DMS114 treated with DMSO at 0.1 percent for 48 hours (cell line): ENCODE results near the gene BICRAL.
"Not testable (repeated sequence)": the region's sequence is repeated elsewhere in the genome, so short reads cannot be mapped to it uniquely, and the experiment has no call there.

Experiments used
- DNase-seq: peaks from one replicate; lab custom pipeline; 2025; ENCODE audit not compliant: unreplicated experiment; lab: John Stamatoyannopoulos, UW

The BICRAL gene

DNA sequence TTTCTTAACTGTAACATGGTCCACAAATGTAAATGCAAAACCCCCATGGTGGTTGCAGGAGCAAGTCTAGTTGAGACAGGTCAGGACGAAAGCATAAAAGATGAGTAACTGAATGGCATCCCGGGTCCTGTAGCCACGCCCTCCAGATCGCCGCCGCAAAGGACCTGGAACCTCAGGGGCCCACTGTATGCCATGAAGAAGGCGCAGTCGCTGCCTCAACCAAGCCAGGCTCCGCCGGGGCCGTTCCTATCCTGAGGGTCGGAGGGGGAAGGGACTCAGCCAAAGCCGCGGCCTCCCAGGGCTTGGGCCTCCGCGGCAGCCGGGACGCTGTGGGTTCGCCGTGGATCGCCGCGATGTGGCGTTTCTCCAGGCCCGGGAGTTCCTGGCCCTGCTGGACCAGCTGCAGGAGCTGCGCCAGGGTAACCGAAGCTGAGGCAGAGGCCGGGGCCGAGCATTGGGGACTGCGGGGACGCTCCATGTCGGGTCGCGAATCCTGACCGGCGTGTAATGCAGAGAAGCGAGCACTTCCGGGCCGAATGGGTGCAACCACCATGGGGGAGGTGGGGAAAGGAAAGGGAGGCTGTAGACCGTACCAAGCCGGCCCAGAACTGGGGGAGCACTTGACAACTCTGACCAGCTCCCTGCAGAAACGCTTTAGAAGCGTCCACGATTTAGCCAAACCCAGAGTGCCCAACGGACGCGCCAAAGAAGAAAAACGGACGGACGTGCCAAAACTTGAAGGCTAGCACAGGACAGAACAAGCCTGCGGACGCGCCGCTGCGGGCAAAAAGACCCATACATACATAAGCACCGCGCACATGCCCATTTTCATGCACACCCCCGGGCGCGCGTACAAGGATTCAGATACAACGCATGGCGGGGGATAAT is 108.7 kb downstream of the BICRAL start:
- DNase-seq = peak; percentile 93

DNA sequence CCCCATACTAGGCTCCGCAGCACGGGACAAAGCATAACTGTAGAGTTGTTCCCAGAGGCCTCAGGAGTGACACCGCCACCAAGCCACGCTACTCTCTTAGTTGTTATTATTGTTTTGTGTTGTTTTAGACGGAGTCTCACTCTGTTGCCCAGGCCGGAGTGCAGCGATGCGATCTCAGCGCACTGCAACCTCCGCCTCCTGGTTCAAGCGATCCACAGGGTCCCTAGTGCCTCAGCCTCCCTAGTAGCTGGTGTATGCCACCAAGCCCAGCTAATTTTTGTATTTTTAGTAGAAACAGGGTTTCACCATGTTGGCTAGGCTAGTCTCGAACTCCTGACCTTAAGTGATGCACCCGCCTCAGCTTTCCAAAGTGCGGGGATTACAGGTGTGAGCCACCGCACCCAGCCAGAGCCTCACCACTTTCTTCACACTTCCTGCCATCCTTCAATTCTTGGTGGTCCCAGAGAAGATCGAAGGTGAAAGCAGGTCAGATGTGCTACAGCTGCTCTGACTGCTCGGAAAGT is 109.4 kb downstream of the BICRAL start:
- no peak for DNase-seq

DNA sequence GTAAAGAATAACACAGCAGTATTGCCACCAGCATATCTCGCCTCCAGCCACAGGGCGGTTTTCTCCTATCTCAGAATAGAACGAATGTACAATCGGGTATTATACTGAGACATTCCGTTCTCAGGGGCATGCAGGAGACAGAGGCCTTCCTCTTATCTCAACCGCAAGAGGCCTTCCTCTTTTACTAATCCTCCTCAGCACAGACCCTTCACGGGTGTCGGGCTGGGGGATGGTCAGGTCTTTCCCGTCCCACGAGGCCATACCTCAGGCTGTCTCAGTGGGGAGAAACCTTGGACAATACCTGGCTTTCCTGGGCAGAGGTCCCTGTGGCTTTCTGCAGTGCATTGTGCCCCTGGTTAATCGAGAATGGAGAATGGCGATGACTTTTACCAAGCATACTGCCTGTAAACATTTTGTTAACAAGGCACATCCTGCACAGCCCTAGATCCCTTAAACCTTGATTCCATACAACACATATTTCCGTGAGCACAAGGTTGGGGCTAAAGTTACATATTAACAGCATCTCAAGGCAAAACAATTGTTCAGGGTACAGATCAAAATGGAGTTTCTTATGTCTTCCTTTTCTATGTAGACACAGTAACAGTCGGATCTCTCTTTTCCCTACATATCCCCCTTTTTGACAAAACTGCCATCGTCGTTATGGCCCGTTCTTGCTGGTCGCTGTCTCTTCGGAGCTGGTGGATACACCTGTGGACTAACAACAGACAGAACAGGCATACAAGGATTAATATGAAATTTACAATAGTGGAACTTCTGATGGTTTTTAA is 112.4 kb downstream of the BICRAL start:
- DNase-seq = not testable (repeated sequence)

DNA sequence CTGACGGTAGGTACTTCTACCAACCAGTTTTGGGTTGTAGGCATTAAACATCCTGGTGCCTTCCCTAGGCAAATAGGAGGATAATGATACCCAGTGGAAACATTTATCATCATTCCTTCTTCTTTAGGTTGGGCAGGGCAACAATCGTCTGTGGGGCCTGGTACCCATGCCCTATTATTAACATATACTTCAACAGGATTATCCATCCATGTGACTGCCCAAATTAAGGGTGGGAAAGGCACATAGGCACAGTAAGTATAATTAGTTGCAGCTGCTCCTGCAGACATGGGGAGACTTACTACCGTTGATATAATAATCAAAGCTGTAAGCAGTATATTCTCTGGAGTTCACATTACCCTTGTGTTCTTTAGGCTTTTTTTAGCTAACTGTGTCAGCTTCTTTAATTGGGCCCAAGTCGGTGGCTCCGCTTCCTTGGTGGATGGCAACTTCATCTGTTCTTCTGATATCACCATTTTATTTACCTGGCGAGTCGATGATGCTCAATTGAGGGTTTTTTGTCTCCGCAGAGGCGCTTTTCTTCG is 114.4 kb downstream of the BICRAL start:
- no peak for DNase-seq

DNA sequence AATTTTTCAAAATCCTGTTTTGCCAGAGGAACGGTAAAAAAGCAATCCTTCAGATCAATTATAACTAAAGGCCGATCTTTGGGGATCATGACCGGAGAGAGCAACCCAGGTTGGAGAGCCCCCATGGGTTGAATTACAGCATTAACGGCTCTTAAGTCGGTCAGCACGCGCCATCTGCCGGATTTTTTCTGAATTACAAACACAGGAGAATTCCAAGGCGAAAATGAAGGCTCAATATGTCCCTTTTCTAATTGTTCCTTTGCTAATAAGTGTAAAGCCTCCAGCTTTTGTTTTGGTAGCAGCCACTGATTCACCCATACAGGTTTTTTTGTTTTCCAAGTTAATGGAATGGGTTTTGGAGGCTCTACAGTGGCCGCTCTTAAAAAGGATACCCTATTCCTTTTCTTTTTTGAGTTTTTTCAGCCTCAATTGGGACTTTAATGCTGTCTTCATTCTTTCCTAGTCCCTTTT is 117.1 kb downstream of the BICRAL start:
- DNase-seq = peak; percentile 77

DNA sequence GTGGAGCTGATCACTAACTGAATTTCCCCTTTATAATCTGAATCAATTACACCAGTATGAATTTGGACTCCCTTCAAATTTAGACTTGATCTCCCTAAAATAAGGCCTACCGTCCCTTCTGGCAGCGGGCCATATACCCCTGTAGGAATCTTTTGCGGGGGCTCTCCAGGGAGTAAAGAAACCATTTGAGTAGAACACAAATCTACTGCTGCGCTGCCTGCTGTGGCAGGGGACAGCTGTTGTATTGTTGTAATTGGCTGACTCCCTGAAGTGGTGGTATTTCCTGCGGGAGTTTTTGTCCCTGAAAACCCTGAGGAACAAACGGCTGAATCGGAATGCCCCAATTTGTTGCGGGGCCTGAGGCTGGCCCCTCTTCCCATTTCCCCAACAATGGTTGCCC is 118.0 kb downstream of the BICRAL start:
- DNase-seq = no peak

DNA sequence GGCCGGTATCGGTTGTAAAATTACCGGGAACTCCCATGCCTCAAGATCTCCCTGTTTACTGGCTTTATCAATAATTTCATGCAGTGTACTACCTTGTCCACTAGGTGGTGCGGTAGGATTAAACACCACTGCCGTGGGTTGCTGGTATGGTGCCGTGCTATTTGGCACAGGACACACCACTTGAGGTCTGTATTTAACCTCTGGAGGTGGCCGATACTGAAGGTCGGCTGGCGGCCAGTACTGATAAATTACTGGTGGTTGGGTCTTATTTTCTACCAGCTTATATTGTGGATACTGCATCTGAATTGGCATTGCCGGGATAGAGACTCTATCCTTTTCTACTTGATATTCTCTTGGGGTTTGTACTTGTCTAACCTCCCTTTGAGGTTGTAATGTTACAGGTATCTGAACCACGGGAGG is 119.7 kb downstream of the BICRAL start:
- peak; percentile 82 for DNase-seq

DNA sequence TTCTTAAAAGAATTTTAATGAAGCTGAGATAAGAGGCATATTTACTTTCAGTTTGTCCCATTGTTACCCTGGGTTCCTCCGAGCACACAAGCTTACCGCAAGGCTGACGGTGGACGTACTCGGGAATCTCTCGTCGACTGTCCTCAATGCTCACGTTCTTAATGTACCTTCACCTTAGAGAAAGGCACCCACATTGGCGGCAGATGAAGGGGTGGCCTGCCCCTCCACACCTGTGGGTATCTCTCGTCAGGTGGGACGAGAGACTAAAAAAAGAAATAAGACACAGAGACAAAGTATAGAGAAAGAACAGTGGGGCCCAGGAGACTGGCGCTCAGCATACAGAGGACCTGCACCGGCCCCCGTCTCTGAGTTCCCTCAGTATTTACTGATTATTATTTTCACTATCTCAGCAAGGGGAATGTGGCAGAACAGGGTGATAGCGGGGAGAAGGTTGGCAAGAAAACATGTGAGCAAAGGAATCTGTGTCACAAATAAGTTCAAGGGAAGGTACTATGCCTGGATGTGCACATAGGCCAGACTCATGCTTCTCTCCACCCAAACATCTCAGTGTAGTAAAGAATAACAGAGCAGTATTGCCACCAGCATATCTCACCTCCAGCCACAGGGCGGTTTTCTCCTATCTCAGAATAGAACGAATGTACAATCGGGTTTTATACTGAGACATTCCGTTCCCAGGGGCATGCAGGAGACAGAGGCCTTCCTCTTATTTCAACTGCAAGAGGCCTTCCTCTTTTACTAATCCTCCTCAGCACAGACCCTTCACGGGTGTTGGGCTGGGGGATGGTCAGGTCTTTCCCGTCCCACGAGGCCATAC is 120.8 kb downstream of the BICRAL start:
- not testable (repeated sequence) for DNase-seq

DNA sequence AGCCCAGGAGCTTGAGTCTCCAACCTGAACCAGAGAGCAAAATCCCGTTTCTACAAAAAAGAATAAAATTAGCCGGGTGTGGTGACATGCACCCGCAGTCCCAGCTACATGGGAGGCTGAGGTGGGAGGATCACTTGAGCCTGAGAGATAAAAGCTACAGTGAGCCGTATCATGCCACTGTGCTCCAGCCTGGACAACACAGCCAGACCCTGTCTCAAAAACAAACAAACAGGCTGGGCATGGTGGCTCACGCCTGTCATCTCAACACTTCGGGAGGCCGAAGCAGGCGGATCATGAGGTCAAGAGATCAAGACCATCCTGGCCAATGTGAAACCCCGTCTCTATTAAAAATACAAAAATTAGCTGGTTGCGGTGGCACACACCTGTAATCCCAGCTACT is 122.6 kb downstream of the BICRAL start:
- no peak for DNase-seq

DNA sequence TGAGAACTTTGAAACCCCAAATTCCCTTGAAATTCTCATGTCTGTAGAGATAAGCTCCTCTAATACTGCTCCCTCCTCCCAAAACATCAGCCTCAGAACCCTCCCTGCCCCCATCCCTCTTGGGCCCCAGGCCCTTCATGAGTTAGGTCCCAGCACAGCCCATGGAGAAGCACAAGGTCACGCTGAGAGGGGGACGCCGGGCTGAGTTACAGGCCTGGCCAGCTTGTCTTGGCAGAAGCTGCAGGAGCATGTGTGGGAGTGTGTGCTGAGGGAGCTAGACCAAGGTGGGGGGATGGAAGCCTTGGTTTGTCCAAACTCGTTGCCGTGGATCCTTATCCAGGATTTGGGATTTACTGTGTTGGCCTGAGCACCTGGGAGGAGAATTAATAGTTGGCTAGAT is 125.5 kb downstream of the BICRAL start:
- DNase-seq = no peak

DNA sequence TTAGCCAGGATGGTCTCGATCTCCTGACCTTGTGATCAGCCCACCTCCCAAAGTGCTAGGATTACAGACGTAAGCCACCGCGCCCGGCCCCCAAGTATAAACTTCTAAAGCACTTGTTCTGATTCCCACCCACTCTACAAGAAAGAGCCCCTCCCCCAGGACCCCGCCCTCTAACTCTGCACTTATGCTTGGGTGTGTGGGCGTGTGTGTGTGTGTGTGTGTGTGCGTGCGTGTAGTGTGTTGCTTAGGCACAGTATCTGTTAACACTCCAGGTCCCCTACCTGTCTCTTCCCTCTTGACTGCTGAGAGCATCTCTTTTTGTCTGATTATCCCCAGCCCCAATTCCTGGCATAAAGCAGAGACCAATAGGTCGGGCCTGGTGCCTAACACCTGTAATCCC is 128.0 kb downstream of the BICRAL start:
- DNase-seq = no peak

DNA sequence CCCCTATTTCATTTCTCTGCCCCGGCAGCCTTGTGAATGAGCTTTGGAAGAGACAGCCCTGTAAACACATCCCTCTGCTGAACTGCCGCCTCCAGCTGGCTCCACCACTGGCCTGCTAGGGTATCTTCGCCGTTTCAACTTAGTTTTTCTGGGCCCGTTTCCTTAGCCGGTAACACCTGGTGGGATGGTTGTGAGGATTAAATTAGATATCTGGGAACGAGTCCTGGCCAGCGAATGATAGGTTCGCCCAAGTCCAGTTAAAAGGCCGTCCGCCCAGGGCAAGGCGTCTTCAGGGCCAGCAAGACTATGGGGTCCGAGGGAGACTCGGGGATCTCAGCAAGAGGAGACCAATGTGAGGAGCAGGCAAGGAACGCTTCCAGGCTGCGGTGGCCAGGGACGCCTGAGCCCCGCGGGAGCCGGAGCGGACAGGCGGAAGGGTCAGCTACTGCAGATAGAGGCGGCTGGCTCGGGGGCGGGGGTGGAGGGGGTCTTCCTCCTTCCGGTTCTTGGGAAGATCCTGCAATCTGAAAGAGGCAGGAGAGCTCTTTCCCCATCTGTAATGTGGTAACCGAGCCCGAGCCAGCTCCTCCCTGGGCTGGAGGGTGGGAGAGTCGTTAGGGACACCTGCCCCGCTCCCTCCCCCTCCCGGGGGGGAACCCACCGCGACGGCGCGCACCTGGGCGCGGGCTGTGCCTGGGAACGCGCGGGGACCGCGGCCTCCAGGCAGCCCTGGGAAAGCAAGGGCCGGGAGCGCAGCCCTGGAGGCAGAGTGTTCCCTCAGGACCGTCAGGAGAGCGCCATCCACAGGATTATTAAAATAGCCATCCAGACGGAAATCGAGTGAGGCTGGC is 129.5 kb downstream of the BICRAL start:
- DNase-seq = peak; percentile 45

DNA sequence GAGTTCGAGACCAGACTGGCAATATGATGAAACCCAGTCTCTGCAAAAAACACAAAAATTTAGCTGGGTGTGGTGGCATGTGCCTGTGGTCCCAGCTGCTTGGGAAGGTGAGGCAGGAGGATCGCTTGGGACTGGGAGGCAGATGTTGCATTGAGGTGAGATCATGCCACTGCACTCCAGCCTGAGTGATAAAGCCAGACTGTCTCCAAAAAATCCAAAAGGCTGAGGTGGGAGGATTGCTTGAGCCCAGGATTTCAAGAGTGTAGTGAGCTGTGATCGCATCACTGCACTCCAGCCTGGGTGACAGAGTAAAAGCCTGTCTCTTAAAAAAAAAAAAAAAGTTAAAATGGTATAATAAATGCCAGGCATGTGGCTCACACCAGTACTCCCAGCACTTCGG is 132.7 kb downstream of the BICRAL start:
- no peak for DNase-seq

DNA sequence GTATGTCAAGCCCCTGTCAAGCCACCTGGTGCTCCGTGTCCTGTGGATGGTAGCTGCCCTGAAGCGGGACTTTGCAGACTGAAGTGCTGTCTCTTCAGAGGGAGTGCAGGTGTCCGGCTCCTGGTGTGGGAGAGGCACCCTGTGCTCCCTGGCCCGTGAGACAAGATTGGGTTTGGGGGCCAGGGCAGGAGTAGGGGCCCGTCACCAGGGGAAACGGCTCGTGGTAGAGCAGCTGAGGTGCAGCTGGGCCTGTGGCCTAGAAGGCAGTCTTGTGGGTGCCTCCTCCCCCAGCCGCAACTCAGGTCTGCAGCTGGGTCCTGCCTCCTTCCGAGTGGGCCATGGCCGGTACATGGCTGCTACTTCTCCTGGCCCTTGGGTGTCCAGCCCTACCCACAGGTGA is 133.9 kb downstream of the BICRAL start, which contains the start of gene PTCRA:
Gene PTCRA (plus strand): TSS at position 322 of the 400 bp plus-strand sequence. CDS start 17 bp downstream, at position 339.
- DNase-seq = no peak

DNA sequence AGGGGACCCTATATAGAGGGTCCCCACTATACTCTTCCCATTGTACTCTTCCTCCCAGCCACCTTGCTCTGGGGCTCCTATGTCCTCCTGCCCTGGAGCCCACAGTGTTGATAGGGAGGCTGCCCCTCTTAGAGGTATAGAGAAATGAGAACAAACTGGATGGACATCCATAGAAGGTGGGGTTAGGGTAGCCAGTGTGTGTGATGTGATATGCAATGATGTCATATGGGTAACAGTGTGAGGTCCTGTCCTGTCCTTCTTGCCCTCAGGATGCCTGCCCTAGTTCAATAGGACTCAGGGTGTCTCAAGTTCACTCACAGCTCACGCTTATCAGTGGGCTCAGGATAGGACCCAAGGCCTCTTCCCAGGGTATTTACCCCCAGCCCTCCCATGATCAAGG is 134.4 kb downstream of the BICRAL start:
- DNase-seq = no peak
